SH-SY5Y (cell line): ENCODE results near the gene TDRD12.

Experiments used
- GATA2 ChIP-seq: IDR thresholded peaks from 2 replicates; pipeline ENCODE4 v1.6.1; 2011; ENCODE audit warnings: mild to moderate bottlenecking, low read depth, low read length
- GATA3 ChIP-seq: IDR thresholded peaks from 2 replicates; pipeline ENCODE4 v1.6.1; 2011; ENCODE audit warnings: low read depth, mild to moderate bottlenecking, low read length, moderate library complexity

TDRD12 gene

GRCh38 chr19:32687681-32688080 lies 31.9 kb upstream of the TDRD12 start:
- TF ChIP-seq GATA3 (no peak), GATA2 (no peak)

- no peak for TF ChIP-seq GATA2
- TF ChIP-seq GATA3 = no peak
Observed at GRCh38 chr19:32688311-32688710, 31.3 kb upstream of the TDRD12 start.

- TF ChIP-seq GATA3 = no peak
- no peak for TF ChIP-seq GATA2
Observed at GRCh38 chr19:32691291-32691951, 28.1 kb upstream of the TDRD12 start, which contains the start of gene NUDT19. Gene NUDT19, plus strand, starts transcription at chr19:32691821. Its CDS starts 140 bp downstream, at chr19:32691961.

GRCh38 chr19:32691952-32692726 lies 27.4 kb upstream of the TDRD12 start:
- TF ChIP-seq GATA2 (no peak; the same call in 1 of the 2 replicates), GATA3 (no peak)

DNA sequence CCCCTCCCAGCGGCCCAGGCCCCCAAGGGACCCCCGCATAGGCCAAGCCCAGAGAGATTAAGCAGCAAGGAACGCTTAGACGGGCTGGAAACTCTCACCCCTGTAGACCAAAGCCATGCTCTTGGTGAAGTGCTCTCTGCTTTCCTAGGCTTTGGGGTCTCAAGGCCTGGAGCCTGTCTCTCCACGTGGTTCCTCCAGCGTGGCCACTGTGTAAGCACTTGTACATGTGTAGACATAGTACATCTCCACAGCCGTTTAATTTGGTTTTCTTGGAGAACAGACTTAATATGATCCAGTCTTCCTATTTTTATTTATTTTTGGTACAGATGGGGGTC lies 26.9 kb upstream of the TDRD12 start:
- TF ChIP-seq GATA3 (no peak), GATA2 (no peak)

DNA sequence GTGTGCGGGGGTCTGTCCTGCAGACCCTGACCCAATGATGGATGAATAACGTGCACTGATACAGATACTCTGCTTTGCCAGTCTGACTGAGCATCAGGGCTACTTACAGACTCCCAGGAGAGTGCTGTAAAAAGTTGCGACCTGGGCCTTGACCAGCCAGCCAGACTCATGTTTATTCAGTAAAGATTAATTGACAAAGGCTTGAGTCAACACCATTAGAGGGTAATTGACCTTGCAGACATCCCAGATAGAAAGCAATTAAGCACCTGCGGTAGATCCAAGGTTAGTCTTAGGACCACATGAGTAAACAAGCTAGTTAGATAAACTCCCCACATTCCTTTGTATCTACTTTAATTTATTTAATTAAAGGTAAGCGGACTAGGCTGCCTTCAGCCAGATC lies 17.6 kb upstream of the TDRD12 start:
- TF ChIP-seq GATA3 (no peak), GATA2 (no peak)

- no peak for TF ChIP-seq GATA2
- TF ChIP-seq GATA3 = no peak
Observed at GRCh38 chr19:32708457-32708856, 11.1 kb upstream of the TDRD12 start.

- TF ChIP-seq GATA3 (no peak), GATA2 (no peak)
Observed at GRCh38 chr19:32709032-32709431, 10.5 kb upstream of the TDRD12 start.

- TF ChIP-seq GATA3 = no peak
- TF ChIP-seq GATA2 = no peak
Observed at GRCh38 chr19:32711747-32712146, 7.8 kb upstream of the TDRD12 start.

DNA sequence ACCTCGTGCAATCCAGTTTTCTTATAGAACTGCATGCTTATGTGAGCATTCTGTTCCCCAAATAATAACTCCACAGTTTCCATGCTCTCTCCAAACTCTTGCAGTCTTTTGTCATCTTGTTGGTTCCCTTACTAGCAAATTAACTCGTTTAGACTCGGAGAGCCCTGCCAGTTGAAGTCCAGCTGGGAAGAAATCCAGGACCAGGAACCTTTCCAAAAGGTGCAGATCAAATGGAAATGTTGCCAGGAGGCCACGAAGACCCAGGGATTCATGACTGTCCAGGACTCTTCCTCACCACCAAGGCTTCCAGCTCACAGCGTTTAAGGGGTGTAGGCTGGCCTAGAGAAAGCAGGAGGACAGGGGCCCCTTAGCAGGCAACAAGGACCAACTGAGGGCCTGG lies 2.1 kb upstream of the TDRD12 start:
- TF ChIP-seq GATA3 = no peak
- no peak for TF ChIP-seq GATA2

DNA sequence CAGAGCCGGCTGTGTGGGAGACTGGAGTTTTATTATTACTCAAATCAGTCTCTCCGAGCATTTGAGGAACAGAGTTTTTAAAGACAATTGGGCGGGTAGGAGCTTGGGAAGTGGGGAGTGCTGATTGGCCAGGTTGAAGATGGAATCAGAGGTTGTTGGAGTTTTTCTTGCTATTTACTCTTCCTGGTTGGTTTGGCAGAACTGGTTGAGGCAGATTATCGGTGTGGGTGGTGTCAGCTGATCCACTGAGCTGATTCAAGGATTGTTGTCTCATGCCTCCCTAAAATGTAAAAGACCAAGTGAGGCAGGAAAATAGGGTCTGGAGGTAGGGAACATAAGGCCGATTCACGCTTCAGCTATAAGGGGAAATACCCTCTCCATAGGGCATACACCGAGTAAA lies 1.3 kb upstream of the TDRD12 start:
- no peak for TF ChIP-seq GATA3
- no peak for TF ChIP-seq GATA2

DNA sequence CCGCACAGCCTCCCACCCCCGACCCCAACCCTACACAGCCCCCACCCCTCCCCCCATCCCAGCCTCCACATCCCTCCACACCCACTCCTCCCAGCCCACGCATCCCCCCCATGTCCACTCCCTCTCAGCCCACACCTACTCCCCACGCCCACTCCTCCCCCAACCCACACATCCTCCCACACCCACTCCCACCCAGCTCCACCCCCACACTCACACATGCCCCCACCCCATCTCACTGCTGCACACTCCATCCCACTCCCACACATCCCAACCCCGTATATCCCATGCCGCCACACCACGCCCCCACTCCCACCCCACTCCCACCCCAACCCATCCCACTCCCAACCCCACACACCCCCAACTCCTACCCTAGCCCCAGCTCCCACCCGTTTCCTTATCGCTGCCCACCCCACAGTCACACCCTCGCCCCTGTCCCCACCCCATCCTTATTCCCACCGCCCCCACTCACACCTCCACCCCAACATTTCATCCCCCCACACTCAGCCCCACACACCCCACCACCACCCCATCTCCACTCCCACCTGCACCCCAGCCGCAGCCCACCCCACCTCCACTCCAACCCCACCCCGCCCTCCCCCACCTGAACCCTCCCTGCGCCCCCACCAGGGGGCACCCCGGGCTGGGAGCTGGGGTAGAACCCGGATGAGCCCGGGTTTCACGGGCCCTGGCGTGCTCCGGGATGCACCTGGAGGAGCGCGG lies 809 bp downstream of the TDRD12 start:
- TF ChIP-seq GATA2 = no peak
- TF ChIP-seq GATA3 = no peak

DNA sequence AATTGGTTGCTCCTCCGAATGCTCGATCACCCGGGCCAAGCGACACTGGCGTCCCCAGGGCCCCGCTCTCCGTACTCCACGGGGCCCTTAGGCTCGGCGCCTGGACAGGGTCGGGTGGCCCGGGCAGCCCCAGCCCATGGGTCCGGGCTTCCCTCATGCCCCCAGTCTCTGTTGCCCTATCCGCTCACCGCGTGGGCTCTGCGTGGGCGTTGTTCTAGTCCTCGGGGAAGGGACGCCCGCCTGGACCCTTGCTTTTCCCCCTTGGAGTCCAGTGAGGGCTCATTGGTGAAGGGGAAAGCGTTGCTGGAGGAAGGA lies 1.3 kb downstream of the TDRD12 start:
- TF ChIP-seq GATA2 = no peak
- no peak for TF ChIP-seq GATA3

- TF ChIP-seq GATA3 (no peak), GATA2 (no peak)
Observed at GRCh38 chr19:32735936-32736335, 16.4 kb downstream of the TDRD12 start.

GRCh38 chr19:32743021-32743420 lies 23.5 kb downstream of the TDRD12 start:
- TF ChIP-seq GATA2 = no peak
- TF ChIP-seq GATA3 = no peak
